ENCODE measurements around the gene CABLES2. TPM values are rescaled to one million over a fixed set of nuclear protein-coding genes. Genes with fewer than 3 reads are reported as not detected.

Gene CABLES2
- total and polyA plus RNA-seq, 9 of the 15 experiments (the other 6 are each of a cell fraction or from before 2014, with no cell fraction given) = 0.46 to 4.2 (median 1.6) TPM

DNA sequence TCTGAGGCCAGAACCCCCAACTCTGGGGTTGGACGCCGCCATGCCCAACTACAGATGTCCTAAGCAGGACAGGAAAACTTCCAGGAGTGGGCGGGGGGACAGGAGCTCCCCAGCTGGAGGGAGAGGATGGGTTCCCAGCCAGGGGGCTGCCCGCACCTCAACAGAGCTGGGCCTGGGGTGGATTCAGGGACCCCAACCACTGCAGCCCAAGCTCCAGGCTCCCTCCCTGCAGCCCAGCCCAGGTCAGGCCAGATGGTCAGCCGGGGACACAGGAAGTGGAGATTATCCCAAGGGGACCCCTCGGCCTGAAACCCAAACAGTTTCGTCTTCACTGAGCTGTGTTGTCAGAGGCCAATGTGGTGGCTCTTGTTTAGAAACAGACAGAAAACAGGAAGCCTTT lies 49.4 kb downstream of the CABLES2 start (continued):
- TF ChIP-seq, protein P1, sequence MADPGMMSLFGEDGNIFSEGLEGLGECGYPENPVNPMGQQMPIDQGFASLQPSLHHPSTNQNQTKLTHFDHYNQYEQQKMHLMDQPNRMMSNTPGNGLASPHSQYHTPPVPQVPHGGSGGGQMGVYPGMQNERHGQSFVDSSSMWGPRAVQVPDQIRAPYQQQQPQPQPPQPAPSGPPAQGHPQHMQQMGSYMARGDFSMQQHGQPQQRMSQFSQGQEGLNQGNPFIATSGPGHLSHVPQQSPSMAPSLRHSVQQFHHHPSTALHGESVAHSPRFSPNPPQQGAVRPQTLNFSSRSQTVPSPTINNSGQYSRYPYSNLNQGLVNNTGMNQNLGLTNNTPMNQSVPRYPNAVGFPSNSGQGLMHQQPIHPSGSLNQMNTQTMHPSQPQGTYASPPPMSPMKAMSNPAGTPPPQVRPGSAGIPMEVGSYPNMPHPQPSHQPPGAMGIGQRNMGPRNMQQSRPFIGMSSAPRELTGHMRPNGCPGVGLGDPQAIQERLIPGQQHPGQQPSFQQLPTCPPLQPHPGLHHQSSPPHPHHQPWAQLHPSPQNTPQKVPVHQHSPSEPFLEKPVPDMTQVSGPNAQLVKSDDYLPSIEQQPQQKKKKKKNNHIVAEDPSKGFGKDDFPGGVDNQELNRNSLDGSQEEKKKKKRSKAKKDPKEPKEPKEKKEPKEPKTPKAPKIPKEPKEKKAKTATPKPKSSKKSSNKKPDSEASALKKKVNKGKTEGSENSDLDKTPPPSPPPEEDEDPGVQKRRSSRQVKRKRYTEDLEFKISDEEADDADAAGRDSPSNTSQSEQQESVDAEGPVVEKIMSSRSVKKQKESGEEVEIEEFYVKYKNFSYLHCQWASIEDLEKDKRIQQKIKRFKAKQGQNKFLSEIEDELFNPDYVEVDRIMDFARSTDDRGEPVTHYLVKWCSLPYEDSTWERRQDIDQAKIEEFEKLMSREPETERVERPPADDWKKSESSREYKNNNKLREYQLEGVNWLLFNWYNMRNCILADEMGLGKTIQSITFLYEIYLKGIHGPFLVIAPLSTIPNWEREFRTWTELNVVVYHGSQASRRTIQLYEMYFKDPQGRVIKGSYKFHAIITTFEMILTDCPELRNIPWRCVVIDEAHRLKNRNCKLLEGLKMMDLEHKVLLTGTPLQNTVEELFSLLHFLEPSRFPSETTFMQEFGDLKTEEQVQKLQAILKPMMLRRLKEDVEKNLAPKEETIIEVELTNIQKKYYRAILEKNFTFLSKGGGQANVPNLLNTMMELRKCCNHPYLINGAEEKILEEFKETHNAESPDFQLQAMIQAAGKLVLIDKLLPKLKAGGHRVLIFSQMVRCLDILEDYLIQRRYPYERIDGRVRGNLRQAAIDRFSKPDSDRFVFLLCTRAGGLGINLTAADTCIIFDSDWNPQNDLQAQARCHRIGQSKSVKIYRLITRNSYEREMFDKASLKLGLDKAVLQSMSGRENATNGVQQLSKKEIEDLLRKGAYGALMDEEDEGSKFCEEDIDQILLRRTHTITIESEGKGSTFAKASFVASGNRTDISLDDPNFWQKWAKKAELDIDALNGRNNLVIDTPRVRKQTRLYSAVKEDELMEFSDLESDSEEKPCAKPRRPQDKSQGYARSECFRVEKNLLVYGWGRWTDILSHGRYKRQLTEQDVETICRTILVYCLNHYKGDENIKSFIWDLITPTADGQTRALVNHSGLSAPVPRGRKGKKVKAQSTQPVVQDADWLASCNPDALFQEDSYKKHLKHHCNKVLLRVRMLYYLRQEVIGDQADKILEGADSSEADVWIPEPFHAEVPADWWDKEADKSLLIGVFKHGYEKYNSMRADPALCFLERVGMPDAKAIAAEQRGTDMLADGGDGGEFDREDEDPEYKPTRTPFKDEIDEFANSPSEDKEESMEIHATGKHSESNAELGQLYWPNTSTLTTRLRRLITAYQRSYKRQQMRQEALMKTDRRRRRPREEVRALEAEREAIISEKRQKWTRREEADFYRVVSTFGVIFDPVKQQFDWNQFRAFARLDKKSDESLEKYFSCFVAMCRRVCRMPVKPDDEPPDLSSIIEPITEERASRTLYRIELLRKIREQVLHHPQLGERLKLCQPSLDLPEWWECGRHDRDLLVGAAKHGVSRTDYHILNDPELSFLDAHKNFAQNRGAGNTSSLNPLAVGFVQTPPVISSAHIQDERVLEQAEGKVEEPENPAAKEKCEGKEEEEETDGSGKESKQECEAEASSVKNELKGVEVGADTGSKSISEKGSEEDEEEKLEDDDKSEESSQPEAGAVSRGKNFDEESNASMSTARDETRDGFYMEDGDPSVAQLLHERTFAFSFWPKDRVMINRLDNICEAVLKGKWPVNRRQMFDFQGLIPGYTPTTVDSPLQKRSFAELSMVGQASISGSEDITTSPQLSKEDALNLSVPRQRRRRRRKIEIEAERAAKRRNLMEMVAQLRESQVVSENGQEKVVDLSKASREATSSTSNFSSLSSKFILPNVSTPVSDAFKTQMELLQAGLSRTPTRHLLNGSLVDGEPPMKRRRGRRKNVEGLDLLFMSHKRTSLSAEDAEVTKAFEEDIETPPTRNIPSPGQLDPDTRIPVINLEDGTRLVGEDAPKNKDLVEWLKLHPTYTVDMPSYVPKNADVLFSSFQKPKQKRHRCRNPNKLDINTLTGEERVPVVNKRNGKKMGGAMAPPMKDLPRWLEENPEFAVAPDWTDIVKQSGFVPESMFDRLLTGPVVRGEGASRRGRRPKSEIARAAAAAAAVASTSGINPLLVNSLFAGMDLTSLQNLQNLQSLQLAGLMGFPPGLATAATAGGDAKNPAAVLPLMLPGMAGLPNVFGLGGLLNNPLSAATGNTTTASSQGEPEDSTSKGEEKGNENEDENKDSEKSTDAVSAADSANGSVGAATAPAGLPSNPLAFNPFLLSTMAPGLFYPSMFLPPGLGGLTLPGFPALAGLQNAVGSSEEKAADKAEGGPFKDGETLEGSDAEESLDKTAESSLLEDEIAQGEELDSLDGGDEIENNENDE (IDR thresholded peaks at IDR 0.05; ENCODE audit: low read depth, low read length) = no peak
- TF ChIP-seq ZNF12 (CRISPR knock-in tag; IDR thresholded peaks at IDR 0.05) = 0 out of 2 replicates have a peak, but pooled peaks have one; percentile 40
- peak; percentile 31; the same call in 1 of the 2 replicates for TF ChIP-seq GABPB1 (CRISPR knock-in tag; IDR thresholded peaks at IDR 0.05)
- TF ChIP-seq DACH1 (IDR thresholded peaks at IDR 0.05; ENCODE audit: partially characterized antibody) = peak; percentile 2

Measured in K562 (cell line).